ENCODE results near the gene HIBCH. TPM values are rescaled to one million over a fixed set of nuclear protein-coding genes. Genes with fewer than 3 reads are reported as not detected.

The HIBCH gene
- total RNA-seq, 1 experiment from 2014 or later: 24.7 TPM

DNA sequence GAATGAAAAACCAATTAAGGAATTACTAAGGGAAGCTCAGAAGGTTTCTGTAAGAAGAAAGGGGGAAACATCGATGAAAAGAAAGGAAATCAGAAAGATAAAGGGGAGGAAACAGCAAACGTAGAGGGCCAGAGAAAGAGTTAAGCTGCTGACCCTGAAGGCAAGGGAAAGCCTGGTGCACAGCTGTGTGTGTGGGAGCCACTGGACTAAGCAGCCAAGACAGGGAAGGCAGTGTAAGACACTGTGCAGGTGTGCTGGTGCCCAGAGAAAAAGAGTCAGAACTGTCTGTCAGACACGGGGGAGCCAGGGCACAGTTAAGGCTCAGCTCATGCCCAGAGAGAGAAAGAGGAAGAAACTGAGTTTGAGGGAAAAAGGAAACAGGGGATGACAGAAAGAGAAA is 104.0 kb downstream of the HIBCH start (continued):
- TF ChIP-seq CTCF (IDR thresholded peaks at IDR 0.05 in 2 of 3, conservative IDR thresholded peaks at IDR 0.05 in 1 of 3; ENCODE audit: borderline replicate concordance in 1 of 3, insufficient read depth in 1 of 3, low read depth in 2 of 3, low read length in 2 of 3) (no peak), JUND (IDR thresholded peaks at IDR 0.05) (no peak)

GRCh38 chr2:190214426-190215194 is 105.0 kb downstream of the HIBCH start:
- Histone ChIP-seq H3K4me1 (ENCODE audit: control insufficient read depth in 1 of 2, insufficient read depth in 2 of 2, low read length in 2 of 2) (peaks cover 8 to 11% of the 10 kb centered on the region in 2 experiments; a peak in 2 of 4 replicates), H3K9me3 (ENCODE audit: control insufficient read depth in 1 of 2, insufficient read depth in 1 of 2, low read depth in 1 of 2, low read length in 2 of 2) (no peaks in the 10 kb centered on the region), H3K9ac (ENCODE audit: low read length) (no peak overlapping the region), H3K4me2 (ENCODE audit: low read length) (no peak overlapping the region), H3K36me3 (ENCODE audit: control insufficient read depth in 1 of 2, insufficient read depth in 2 of 2, low read length in 2 of 2) (peaks cover 0 to 3% of the 10 kb centered on the region in 2 experiments; a peak in 1 of 4 replicates), H2AFZ (ENCODE audit: low read depth, low read length, poor library complexity, severe bottlenecking) (no peak overlapping the region), H3K9me2 (ENCODE audit: insufficient read depth) (no peaks in the 10 kb centered on the region), H3K4me3 (replicated peaks in 1 of 2; ENCODE audit: low read depth in 1 of 2, low read length in 2 of 2) (no peak overlapping the region), H3K27me3 (ENCODE audit: insufficient read depth, low read length) (no peaks in the 10 kb centered on the region), H3K27ac (ENCODE audit: low read depth, low read length) (no peak overlapping the region), H4K20me1 (ENCODE audit: insufficient read depth) (no peaks in the 10 kb centered on the region), H3K79me2 (ENCODE audit: insufficient read depth, low read length) (no peaks in the 10 kb centered on the region)
- ChIA-PET POLR2A (no interaction called here), CTCF (no interaction called here), RAD21 (ENCODE audit: low non-redundant PET in 1 of 2, low total read pairs in 2 of 2, uncharacterized antibody in 2 of 2, unreplicated experiment in 2 of 2) (no interaction called here)
- ATAC-seq: no peak
- intact Hi-C loops (cut with micrococcal nuclease): no loop called here
- no TSS peak for BruUV-seq (replicated peaks)
- no peak for DNase-seq (ENCODE audit: low read depth, low spot score)
- TF ChIP-seq YY1 (IDR thresholded peaks at IDR 0.05; ENCODE audit: extremely low read depth, insufficient replicate concordance, low read depth, low read length) (no peak), EZH2phosphoT487 (IDR thresholded peaks at IDR 0.05; ENCODE audit: borderline replicate concordance) (no peak), POLR2A (IDR thresholded peaks at IDR 0.05; ENCODE audit: borderline replicate concordance, extremely low read depth, insufficient read depth, insufficient read length) (no peak)
- TF ChIP-seq, protein P1, sequence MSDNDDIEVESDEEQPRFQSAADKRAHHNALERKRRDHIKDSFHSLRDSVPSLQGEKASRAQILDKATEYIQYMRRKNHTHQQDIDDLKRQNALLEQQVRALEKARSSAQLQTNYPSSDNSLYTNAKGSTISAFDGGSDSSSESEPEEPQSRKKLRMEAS (IDR thresholded peaks at IDR 0.05): no peak

Data from HCT116 (cell line).